ENCODE measurements around the gene KIAA0319L.

- no peak for TF ChIP-seq ZNF138 (CRISPR knock-in tag; conservative IDR thresholded peaks at IDR 0.05)
- no peak for TF ChIP-seq GTF2I (CRISPR knock-in tag; conservative IDR thresholded peaks at IDR 0.05)
- TF ChIP-seq ZBTB21 (CRISPR knock-in tag; IDR thresholded peaks at IDR 0.05; ENCODE audit: borderline replicate concordance), result no peak
- TF ChIP-seq, protein P1, sequence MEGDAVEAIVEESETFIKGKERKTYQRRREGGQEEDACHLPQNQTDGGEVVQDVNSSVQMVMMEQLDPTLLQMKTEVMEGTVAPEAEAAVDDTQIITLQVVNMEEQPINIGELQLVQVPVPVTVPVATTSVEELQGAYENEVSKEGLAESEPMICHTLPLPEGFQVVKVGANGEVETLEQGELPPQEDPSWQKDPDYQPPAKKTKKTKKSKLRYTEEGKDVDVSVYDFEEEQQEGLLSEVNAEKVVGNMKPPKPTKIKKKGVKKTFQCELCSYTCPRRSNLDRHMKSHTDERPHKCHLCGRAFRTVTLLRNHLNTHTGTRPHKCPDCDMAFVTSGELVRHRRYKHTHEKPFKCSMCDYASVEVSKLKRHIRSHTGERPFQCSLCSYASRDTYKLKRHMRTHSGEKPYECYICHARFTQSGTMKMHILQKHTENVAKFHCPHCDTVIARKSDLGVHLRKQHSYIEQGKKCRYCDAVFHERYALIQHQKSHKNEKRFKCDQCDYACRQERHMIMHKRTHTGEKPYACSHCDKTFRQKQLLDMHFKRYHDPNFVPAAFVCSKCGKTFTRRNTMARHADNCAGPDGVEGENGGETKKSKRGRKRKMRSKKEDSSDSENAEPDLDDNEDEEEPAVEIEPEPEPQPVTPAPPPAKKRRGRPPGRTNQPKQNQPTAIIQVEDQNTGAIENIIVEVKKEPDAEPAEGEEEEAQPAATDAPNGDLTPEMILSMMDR (IDR thresholded peaks at IDR 0.05), result no peak
- TF ChIP-seq CREB1 (CRISPR knock-in tag; IDR thresholded peaks at IDR 0.05), result no peak
- TF ChIP-seq MXD4 (CRISPR knock-in tag; IDR thresholded peaks at IDR 0.05; ENCODE audit: borderline replicate concordance), result no peak
Measured at GRCh38 chr1:35557611-35558373, 589 bp upstream of the KIAA0319L start, which contains the start of gene NCDN.
